OCI-LY3 (cell line): ENCODE results near the gene HDAC4.

ENCODE experiments used
- CTCF ChIP-seq: fragments of 200-600, 300-600 bp; sonication (generic); IDR thresholded peaks from 2 replicates; pipeline ENCODE4 v1.5.1; 2014; ENCODE audit warnings: antibody characterized with exemption, low read length, low read depth
- EZH2phosphoT487 ChIP-seq: fragments of 200-600 bp; shearing (Covaris generic); IDR thresholded peaks from 2 replicates; pipeline ENCODE4 v1.6.1; 2018; ENCODE audit warnings: antibody characterized with exemption, mixed run types, low read depth

- TF ChIP-seq CTCF (no peak), EZH2phosphoT487 (no peak)
Measured at GRCh38 chr2:239098288-239098970, 302.4 kb downstream of the HDAC4 start.
